Ishikawa (cell line): ENCODE measurements around the gene GALNTL6.

Experiments used
- CEBPB ChIP-seq: IDR thresholded peaks from 2 replicates; pipeline ENCODE4 v1.6.1; 2012
- CREB1 ChIP-seq: IDR thresholded peaks from 2 replicates; pipeline ENCODE4 v1.6.1; 2012; ENCODE audit warnings: low read depth
- EGR1 ChIP-seq: IDR thresholded peaks from 2 replicates; pipeline ENCODE4 v1.6.1; 2012
- EP300 ChIP-seq: IDR thresholded peaks from 2 replicates; pipeline ENCODE4 v1.6.1; 2012; ENCODE audit warnings: borderline replicate concordance
- MAX ChIP-seq: IDR thresholded peaks from 2 replicates; pipeline ENCODE4 v1.6.1; 2012
- NFIC ChIP-seq: IDR thresholded peaks from 2 replicates; pipeline ENCODE4 v1.6.1; 2012
- RAD21 ChIP-seq: IDR thresholded peaks from 2 replicates; pipeline ENCODE4 v1.6.1; 2012; ENCODE audit warnings: low read depth
- REST ChIP-seq: IDR thresholded peaks from 2 replicates; pipeline ENCODE4 v1.6.1; 2012; ENCODE audit warnings: low read depth, mild to moderate bottlenecking
- TAF1 ChIP-seq: IDR thresholded peaks from 2 replicates; pipeline ENCODE4 v1.6.1; 2012; ENCODE audit warnings: low read depth, mild to moderate bottlenecking
- TCF12 ChIP-seq: IDR thresholded peaks from 2 replicates; pipeline ENCODE4 v1.6.1; 2012; ENCODE audit warnings: low read depth
- TEAD4 ChIP-seq: IDR thresholded peaks from 2 replicates; pipeline ENCODE4 v1.6.1; 2012
- YY1 ChIP-seq: IDR thresholded peaks from 2 replicates; pipeline ENCODE4 v1.6.1; 2012; ENCODE audit warnings: low read depth

GRCh38 chr4:172095161-172095560 is 282.0 kb downstream of the GALNTL6 start:
- TF ChIP-seq REST, result no peak
- no peak for TF ChIP-seq RAD21
- TF ChIP-seq EGR1, result no peak
- TF ChIP-seq TAF1, result no peak
- TF ChIP-seq EP300, result no peak
- TF ChIP-seq NFIC, result no peak
- TF ChIP-seq YY1, result no peak
- TF ChIP-seq TCF12, result no peak
- no peak for TF ChIP-seq CREB1
- no peak for TF ChIP-seq CEBPB
- TF ChIP-seq TEAD4, result no peak
- TF ChIP-seq MAX, result no peak
